ENCODE results near the gene SGMS1.
"Not testable (repeated sequence)": the region's sequence is repeated elsewhere in the genome, so short reads cannot be mapped to it uniquely, and the experiment has no call there.

SGMS1 gene

DNA sequence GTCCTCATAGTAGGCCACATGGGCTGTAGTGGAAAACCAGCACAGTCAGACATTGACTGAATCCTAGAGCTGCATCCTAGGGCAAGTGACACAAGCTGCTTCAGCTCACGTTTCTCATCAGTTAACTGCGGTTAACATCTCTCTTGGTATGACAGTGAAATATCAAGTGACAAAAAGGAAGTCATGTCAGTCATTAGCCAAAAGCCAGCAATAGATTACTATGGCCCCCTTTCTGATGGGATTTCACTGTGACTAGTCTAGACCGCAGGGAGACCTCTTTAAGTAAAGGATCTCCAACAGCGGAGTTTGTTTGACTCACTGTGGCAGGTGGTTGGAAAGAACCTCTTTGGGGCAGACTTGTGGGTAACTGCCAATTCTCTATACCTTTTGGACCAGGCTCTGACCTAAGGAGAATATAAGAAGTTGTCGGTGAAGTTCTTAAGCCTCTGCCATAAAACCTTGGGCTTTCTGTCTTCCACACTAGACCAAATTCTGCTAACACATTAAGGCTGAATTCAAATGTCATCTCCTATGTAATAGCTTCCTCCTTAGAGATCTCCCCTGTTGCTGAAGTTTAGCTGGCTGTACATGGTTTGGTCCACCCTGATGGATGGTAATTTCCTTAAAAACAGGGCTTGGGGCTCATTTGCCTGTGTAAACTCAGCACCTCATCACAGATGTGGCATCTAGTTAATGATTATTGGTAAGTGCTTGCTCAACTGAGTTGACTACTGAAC, 115.3 kb downstream of the SGMS1 start:
- no peak for DNase-seq (ENCODE audit: low spot score)

DNA sequence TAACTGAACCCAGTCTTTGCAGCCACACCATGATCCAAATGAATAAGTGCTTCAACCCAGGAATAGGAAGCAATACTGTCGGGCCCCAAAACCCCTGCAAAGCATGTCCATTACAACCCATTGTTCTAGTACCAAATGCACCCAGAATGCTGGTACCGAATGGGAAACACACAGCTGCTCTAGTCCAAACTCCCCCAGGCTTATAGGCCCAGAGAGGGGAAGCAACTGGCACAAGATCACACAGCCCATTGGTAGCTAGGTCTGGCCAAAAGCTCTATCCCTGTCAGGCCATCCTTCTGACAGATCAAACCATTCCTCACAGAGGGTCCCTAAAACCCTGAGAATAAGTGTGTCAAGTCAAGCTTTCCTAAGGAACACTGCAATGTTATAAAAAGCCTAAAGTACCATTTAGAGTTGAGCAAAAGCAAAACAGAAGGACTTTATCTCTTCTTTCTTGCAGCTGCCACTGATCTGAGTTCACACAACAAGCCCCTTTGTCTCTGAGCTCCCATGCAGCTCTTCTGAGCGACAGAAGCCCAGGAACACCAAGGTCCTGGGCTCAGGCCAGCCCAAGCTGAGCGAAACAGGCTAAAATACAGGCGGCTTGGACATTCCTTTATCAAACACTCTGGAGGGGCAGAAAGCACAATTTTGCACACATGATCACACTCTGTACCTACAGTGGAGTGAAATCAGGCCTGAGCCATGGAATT, 116.7 kb downstream of the SGMS1 start:
- DNase-seq (ENCODE audit: low spot score), result no peak

DNA sequence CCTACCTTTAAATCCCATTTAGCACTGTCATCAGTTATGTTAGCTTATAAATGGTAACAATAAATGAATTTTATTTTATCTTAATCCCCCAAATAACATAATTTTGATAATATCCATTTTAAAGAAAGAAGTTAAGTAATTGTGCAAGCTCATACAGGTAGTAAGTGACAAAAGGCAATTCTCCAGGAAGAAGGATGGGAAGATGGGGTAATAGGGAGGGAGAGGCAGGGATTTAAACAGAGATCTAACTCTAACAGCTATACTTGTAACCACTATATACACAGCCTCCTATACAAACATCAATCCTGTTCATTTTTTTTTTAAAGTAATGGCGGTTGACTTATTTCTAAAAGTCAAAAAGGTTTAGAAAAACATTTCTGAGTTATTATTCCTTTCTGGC, 119.4 kb downstream of the SGMS1 start:
- DNase-seq (ENCODE audit: low spot score), result no peak

DNA sequence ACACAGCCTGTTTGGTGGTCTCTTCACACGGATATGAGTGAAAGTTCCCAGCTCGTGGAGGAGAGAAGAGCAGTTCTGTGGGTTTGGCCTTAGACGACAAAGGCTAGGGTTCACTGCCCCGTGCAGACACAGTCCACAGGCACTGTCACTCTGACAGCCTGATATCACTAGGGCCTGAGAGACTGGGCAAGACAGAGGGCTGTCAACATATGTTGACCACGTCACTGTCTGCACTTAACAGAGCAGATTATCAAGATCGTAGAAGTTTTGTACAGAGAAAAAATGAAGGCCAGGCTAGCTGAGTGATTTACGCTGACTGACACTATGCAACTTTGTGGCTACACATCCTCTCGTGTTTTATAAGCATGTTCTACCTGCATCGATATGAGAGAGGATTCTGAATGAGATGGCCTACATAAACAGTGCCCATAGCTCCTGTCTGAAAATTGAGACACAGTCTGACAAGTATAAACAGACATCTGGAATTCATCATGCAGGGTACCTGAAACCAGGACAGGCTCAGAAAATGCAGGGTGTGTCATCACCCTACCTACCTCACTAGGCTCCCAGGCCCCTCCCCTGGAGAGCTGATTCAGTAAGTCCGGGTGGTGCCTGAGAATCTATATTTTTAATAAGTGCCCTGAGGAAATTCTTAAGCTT, 120.0 kb downstream of the SGMS1 start:
- DNase-seq (ENCODE audit: low spot score), result no peak

DNA sequence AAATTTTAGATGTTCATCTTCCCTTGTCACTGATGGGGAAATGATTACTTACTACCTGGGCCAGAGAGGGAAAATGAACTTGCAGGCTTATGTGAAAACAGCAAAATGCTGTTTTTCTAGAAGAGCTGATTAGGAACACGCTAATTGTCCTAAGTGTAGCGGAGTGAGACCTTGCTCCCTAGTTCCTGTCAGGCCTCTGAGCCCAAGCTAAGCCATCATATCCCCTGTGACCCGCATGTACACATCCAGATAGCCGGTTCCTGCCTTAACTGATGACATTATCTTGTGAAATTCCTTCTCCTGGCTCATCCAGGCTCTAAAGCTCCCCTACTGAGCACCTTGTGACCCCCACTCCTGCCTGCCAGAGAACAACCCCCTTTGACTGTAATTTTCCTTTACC, 120.6 kb downstream of the SGMS1 start:
- not testable (repeated sequence) for DNase-seq (ENCODE audit: low spot score)

DNA sequence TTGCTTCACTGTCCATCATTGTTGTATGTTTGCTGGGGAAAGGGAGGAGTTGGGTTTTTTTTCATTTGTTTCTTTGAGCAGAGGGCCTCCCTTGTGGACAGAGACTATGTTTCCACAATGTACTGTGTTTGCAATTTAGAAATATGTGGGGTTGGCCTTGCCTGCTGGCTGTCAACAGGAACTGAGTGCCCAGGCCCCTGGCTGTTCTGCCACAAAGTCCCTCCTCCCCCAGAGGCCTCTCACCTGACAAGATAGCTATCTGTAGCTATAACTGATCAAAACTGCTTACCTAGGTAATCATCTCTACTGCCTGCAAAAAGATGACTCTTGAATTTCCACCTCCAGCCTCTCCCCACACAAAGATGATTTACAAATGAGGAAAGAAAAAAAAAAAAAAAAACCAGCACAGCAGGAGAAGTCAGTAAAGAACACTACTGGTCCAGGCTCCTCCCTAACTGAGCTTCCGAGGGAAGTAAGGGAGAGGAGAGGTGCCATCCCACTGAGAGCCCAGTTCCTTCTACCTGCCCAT, 121.8 kb downstream of the SGMS1 start:
- no peak for DNase-seq (ENCODE audit: low spot score)

DNA sequence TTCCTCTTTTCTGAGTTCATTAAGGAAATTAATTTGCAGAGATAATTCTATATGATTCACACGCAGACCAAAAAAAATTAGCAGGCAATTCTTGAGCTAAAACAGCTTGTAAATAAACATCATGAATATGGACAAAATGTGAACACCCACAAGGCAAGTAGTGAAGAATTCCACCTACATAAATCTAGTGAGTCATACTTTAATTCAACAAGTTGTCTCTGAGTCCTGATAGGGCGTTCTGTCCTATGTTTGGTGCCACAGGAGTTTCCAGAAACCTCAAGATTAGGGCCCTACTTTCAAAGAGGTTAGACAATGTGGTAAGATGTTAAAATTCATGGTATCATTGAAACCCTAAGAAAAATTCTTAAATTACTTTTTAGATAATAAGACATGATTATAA, 122.3 kb downstream of the SGMS1 start:
- no peak for DNase-seq (ENCODE audit: low spot score)

DNA sequence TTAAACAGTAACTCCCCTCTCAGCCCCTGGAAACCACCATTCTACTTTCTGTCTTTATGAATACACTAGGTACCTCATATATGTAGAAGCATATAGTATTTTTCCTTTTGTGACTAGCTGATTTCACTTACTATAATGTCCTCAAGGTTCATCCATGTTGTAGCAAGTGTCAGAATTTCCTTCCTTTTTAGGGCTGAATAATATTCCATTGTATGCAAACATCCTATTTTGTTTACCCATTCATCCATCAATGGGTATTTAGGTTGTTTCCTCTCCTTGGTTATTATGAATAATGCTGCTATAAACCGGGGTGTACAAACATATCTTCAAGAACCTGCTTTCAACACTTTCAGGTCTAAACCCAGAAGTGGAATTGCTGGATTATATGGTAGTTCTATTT, 125.3 kb downstream of the SGMS1 start:
- DNase-seq (ENCODE audit: low spot score), result no peak

DNA sequence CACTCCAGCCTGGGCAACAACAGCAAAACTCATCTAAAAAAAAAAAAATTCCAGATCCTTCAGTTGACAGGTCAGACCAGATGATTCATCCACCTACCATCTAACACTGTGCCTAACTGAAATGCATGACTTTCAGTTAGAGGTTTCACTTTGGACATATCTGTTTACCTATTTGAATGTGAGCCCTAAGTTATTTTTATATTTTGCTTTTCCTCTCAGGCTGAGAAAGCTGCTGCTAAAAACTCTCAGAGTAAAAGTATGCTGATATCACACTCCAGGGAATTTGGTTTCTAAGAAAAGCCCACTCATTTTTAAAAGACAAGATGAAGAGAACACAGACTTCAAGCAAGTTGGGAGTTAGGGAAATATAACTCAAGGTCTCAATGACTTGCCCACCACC, 126.0 kb downstream of the SGMS1 start:
- no peak for DNase-seq (ENCODE audit: low spot score)

DNA sequence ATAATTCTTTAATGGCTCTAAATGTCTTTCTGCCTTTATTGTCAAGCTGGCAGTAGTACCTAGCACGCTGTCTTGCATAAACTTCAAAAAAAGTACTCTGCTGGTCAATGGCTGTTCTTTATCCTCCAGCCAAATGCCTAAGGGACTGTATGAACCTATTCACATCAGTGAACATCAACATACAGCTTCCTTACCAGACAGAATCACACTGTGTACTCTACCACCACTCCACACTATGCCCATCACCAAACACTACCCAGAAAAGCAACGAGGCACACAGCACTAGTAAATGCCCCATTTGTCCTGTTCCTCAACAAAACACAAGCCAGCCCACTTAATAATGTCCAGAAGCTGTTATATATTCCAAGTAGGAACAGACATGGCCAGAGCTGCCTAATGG, 127.5 kb downstream of the SGMS1 start:
- DNase-seq (ENCODE audit: low spot score), result no peak

DNA sequence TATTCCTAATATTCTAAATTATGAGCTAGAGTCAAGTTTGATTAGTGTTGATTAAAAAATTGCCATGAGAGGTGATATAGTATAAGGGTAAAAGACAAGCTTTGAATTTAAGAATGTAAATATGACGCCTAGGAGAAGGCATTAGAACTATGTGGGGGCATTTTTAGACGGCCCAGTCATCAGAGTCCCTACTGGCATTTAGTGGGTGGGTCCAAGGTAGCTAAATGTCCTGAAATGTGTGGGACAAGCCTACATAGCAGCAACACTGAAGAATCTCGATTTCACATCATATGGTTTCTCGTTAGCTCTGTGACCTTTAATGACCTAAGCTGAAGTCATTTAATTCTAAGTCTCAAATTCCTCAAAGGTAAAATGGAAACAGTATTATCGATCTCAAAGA, 133.5 kb downstream of the SGMS1 start:
- DNase-seq (ENCODE audit: low spot score), result no peak

DNA sequence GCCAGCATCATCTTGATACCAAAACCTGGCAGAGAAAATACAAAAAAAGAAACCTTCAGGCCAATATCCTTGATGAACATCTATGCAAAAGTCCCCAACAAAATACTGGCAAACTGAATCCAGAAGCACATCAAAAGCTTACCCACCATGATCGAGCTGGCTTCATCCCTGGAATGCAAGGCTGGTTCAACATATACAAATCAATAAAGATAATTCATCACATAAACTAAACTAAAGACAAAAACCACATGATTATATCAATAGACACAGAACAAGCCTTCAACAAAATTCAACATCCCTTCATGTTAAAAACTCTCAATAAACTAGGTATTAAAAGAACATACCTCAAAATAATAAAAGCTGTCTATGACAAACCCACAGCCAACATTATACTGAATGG, 139.2 kb downstream of the SGMS1 start:
- not testable (repeated sequence) for DNase-seq (ENCODE audit: low spot score)

DNA sequence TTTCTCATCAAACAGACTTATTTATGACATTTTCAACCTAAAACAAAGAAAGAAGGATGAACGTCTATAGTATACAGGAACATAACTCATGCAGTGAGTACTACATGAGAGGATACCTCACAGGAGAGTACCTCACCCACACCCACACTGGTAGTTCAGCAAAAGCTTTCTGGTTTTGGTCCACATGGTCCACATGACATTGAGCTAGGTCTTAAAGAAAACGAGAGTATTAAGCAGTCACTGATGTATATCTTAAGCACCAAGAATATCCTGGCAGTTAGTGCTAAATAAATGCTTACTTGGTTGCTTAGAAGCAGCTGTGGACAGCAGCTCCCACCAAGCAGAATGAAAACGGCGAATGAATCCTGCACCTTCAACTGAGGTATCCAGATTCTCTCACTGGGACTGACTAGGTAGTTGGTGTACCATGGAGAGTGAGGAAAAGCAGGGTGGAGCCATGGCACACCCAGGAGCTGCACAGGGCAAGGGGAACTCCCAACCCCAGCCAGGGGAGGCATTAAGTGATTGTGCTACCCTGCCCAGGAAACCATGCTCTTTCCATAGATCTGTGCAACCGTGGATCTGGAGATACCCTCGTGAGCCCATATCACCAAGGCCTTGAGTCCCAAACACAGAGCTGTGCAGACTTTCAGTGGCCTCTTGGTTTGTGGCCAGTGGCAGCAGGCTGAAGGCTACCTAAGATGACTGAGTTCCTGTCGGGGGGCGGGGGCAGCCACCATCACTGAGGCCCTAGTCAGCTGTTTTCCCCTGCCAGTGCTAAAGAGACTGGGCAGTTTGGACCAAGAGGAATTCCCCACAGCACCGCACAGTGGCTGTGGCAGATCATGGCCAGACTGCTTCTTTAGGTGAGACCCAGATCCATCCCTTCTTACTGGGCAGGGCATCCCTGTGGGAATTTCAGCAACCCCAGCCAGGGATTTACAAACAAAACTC, 143.4 kb downstream of the SGMS1 start:
- no peak for DNase-seq (ENCODE audit: low spot score)

DNA sequence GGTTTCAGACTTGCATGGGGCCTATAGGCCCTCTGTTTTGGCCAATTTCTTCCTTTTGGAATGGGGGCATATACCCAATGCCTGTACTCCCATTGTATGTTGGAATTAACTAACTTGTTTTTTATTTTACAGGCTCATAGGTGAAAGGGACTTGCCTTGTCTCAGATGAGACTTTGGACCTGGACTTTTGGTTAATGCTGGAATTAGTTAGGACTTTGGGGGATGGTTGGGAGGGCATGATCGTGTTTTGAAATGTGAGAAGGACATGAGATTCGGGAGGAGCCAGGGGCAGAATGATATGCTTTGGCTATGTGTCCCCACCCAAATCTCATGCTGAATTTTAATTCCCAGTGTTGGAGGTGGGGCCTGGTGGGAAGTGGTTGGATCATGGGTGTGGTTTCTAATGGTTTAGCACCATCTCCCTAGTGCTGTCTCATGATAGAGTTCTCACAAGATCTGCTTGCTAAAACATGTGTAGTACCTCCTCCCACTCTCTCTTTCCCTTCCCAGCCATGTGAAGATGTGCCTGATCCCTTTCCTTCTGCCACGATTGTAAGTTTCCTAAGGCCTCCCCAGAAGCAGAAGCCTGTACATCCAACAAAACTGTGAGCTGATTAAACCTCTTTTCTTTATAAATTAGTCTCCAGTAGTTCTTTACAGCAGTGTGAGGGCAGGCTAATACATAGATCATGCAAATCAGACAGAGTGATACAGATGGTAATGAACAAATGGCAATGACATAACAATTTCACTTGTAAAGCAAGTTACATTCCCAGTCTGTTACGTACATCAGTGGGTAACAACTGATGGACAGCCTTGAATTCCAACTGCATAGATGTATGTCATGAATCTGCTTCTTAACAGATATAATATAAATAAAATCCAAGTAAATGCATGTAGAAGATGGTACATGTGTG, 146.2 kb downstream of the SGMS1 start:
- DNase-seq (ENCODE audit: low spot score), result no peak

DNA sequence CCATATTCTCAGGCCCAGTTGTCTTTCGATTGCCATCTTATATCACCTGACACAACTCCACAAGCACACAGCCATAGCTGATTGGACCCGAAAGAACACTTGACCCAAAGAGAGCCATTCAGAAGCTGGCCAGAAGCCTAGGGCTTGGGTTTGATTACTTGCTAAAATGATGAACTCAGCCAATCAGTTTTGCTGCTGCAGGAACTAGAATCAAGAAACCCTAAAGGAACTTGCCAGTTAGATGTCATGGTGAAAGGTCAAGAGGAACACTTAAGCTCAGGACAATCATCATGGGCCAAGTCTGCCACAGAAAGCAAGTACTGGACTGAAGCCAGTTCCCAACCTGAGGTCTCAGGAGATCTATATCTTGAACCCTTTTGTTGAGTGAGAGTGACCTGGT, 150.0 kb downstream of the SGMS1 start:
- DNase-seq (ENCODE audit: low spot score), result no peak

DNA sequence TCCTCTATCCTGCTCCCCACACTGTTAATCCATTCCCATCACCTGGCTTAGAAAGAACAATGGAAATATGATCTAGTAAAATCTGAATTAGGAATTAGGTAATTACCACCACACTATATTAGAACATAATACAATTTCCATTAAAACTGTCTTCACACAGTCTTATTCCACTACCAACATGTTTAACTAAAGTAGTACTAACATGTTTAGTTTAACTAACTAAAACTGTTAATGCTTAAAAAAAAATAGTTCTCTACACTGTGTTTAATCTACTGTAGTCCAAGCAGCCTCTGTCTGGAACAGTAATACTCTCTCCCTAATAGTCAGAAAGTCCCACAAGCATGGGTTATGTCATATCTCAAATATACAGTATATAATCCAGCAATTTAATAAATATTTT, 150.8 kb downstream of the SGMS1 start:
- no peak for DNase-seq (ENCODE audit: low spot score)

DNA sequence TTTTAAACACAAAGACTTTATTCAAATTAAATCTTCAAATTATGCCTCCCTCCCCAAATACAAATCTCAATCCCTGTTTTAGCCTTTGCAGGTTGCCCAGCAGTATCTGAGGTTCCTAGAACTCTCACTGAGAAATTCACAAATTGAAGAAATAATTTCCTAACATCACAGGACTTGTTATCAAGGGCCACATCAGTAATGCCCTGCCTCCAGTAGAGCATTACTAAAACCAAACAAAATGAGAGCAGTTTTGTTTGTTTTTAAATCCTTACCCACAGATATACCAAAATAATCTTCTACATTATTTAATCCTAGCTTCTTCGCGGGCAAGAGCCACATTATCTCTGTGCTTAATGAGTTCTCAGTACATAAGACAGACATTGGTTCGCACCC, 152.2 kb downstream of the SGMS1 start:
- no peak for DNase-seq (ENCODE audit: low spot score)

DNA sequence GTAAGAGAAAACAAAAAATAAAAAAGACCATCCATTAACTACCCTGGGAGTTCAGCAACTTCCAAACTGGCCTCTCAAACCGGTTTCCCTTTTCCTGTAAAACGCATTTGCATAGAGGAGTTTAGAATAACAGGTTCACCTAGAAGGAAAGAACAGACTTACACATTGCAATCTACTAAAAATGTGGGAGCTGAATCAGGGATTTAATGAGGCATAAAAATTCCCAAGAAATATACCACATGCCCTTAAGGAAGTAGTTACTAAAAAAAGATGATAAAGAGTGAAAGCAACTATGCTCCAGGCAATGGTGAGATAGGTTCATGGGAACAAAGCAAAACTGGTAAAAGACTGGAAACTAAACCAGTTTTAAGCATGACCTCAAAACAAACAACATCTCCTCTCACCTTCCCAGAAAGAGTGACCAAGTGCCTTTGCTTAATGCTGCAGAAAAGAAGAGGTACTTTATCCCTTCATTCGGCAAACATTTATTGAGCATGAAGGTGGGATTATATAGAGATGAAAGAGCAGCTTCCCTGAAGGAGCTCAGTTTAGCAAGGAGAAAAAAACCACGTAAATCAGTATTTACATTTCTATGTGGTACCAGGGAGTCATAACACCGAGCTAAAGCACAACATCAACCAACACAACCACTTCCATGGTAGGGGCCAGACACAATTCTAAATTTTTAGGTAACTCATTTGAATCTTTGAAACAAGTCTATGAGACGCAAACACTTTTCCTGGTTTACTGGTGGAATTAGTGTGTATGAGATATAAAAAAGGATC, 152.8 kb downstream of the SGMS1 start:
- peak; percentile 62 for DNase-seq (ENCODE audit: low spot score)

DNA sequence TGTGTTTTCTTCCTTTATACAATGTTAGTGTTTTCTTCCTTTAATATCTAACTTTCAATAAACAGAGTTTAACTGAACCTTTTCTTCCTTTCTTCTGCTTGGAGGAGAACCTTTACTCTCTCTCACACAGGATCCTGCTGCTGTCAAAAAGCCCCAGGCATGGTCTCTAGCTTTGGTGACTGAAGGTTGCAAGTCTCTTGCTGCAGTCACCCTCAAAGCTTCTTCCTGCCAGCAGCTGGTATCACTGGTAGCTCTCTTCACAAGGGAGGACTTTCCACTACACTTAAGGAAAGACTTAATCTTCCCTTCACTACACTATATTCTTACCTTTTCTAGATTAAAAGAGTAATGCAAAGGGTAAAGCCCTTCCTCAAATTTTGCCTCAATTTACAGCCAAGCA, 153.4 kb downstream of the SGMS1 start:
- DNase-seq (ENCODE audit: low spot score), result peak; percentile 19

DNA sequence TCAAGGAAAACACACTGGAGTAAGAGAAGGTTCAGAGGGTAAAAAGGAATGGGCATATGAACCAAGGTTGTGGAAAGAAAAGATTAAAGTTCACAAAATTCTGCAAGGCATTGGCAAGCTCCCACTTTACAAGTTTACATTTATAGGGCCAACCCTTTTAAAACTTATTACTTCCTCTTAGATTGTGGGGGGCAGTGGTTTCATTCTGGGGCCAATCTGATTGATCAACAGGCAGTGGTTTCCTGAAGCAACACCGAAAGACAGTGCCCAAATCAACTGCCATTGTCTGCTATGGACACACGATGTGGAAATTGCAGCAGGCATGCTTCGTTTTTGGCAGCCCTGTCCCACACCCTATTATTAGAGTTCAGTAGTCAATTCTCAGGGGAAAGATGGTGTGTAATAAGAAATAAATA, 154.0 kb downstream of the SGMS1 start:
- DNase-seq (ENCODE audit: low spot score), result no peak
